NOMO-1 (cell line): ENCODE results near the gene SDR39U1.

Source experiments
- DNase-seq, 2 experiments: peaks; one replicate each; lab custom pipeline; 2025; ENCODE audit not compliant: unreplicated experiment in 2 of 2; lab: John Stamatoyannopoulos, UW

The SDR39U1 gene

GRCh38 chr14:24443053-24443665, 583 bp upstream of the SDR39U1 start:
- DNase-seq, result no peak

- no peak for DNase-seq
Measured at GRCh38 chr14:24441904-24442239, 704 bp downstream of the SDR39U1 start.

GRCh38 chr14:24441485-24441884, 1.1 kb downstream of the SDR39U1 start:
- no peak for DNase-seq

GRCh38 chr14:24440606-24441399, 1.8 kb downstream of the SDR39U1 start:
- DNase-seq, result no peak

- DNase-seq, result no peak
Measured at GRCh38 chr14:24439830-24440605, 2.6 kb downstream of the SDR39U1 start.

- no peak for DNase-seq
Measured at GRCh38 chr14:24439257-24439656, 3.3 kb downstream of the SDR39U1 start.

GRCh38 chr14:24438223-24439097, 4.1 kb downstream of the SDR39U1 start:
- DNase-seq, result peak; percentile 27 to 39

- no peak for DNase-seq
Measured at GRCh38 chr14:24437736-24438067, 4.9 kb downstream of the SDR39U1 start.

GRCh38 chr14:24437020-24437735, 5.4 kb downstream of the SDR39U1 start:
- DNase-seq, result no peak

GRCh38 chr14:24436355-24437019, 6.1 kb downstream of the SDR39U1 start:
- peak; percentile 30 to 57 for DNase-seq

GRCh38 chr14:24435998-24436354, 6.6 kb downstream of the SDR39U1 start:
- DNase-seq, result no peak

GRCh38 chr14:24435192-24435810, 7.3 kb downstream of the SDR39U1 start:
- no peak for DNase-seq

- DNase-seq, result no peak
Measured at GRCh38 chr14:24434676-24435075, 7.9 kb downstream of the SDR39U1 start.

- no peak for DNase-seq
Measured at GRCh38 chr14:24434036-24434435, 8.5 kb downstream of the SDR39U1 start.

- no peak for DNase-seq
Measured at GRCh38 chr14:24432259-24433131, 10.1 kb downstream of the SDR39U1 start.

- peak; percentile 87 for DNase-seq
Measured at GRCh38 chr14:24431569-24432258, 10.9 kb downstream of the SDR39U1 start.

GRCh38 chr14:24430682-24431568, 11.7 kb downstream of the SDR39U1 start:
- peak in 1 of 2 experiments; percentile 3 for DNase-seq
